ENCODE data around the gene PARVB. TPM values are rescaled to one million over a fixed set of nuclear protein-coding genes. Genes with fewer than 3 reads are reported as not detected.

The PARVB gene
- total RNA-seq, 2 donors from 2014 or later, result 43.8 to 86.5 TPM

- Histone ChIP-seq H3K36me3 (peaks cover 72% of the 10 kb centered on the region), H3K9me3 (no peaks in the 10 kb centered on the region), H3K27ac (no peak overlapping the region), H3K27me3 (no peaks in the 10 kb centered on the region), H3K4me1 (no peaks in the 10 kb centered on the region), H3K4me3 (no peak overlapping the region)
- no peak for TF ChIP-seq CTCF (IDR thresholded peaks at IDR 0.05)
- DNase-seq (ENCODE audit: low spot score), result no peak
These were observed 32.6 kb upstream of the PARVB start for GRCh38 chr22:43991316-43992020.

GRCh38 chr22:43992331-43992821 lies 31.7 kb upstream of the PARVB start:
- H3K9me3 ChIP-seq, result no peaks in the 10 kb centered on the region
- H3K4me3 ChIP-seq, result no peak overlapping the region
- DNase-seq (ENCODE audit: low spot score), result no peak
- no peaks in the 10 kb centered on the region for H3K27me3 ChIP-seq
- H3K36me3 ChIP-seq, result peaks cover 72% of the 10 kb centered on the region
- no peak overlapping the region for H3K27ac ChIP-seq
- no peak for TF ChIP-seq CTCF (IDR thresholded peaks at IDR 0.05)
- H3K4me1 ChIP-seq, result no peaks in the 10 kb centered on the region

- Histone ChIP-seq H3K9me3 (no peaks in the 10 kb centered on the region), H3K27me3 (no peaks in the 10 kb centered on the region), H3K27ac (no peak overlapping the region), H3K4me1 (peaks cover 0 to 2% of the 10 kb centered on the region in 2 donors), H3K36me3 (peaks cover 69% of the 10 kb centered on the region), H3K4me3 (no peak overlapping the region)
- peak; percentile 92 to 98 for TF ChIP-seq CTCF (IDR thresholded peaks at IDR 0.05)
- no peak for DNase-seq (ENCODE audit: low spot score)
These were observed 30.9 kb upstream of the PARVB start for GRCh38 chr22:43993072-43993760.

GRCh38 chr22:43994006-43994405 lies 30.1 kb upstream of the PARVB start:
- H3K36me3 ChIP-seq, result peaks cover 64% of the 10 kb centered on the region
- H3K4me3 ChIP-seq, result no peak overlapping the region
- no peaks in the 10 kb centered on the region for H3K27me3 ChIP-seq
- H3K4me1 ChIP-seq, result peaks cover 0 to 6% of the 10 kb centered on the region in 2 donors
- no peaks in the 10 kb centered on the region for H3K9me3 ChIP-seq
- H3K27ac ChIP-seq, result no peak overlapping the region
- no peak for DNase-seq (ENCODE audit: low spot score)
- TF ChIP-seq CTCF (IDR thresholded peaks at IDR 0.05), result no peak

- Histone ChIP-seq H3K4me3 (no peak overlapping the region), H3K9me3 (no peaks in the 10 kb centered on the region), H3K27me3 (no peaks in the 10 kb centered on the region), H3K4me1 (peaks cover 0 to 10% of the 10 kb centered on the region in 2 donors), H3K36me3 (peaks cover 64% of the 10 kb centered on the region), H3K27ac (no peak overlapping the region)
- no peak for DNase-seq (ENCODE audit: low spot score)
- no peak for TF ChIP-seq CTCF (IDR thresholded peaks at IDR 0.05)
These were observed 29.7 kb upstream of the PARVB start for GRCh38 chr22:43994416-43994815.

Data from right atrium auricular region (tissue), 2 donors.